NCI-H510A (cell line): Measurements from ENCODE around the gene STAT3.
A peak's percentile ranks its signal among the peaks of the same experiment; 100 is the strongest.
"Not testable (repeated sequence)": the region's sequence is repeated elsewhere in the genome, so short reads cannot be mapped to it uniquely, and the experiment has no call there.

Experiments used
- DNase-seq: peaks from one replicate; lab custom pipeline; 2025; lab: John Stamatoyannopoulos, UW

The STAT3 gene

GRCh38 chr17:42380935-42381334 lies 7.3 kb downstream of the STAT3 start:
- DNase-seq, result no peak

GRCh38 chr17:42378959-42379594 lies 9.2 kb downstream of the STAT3 start:
- no peak for DNase-seq

DNA sequence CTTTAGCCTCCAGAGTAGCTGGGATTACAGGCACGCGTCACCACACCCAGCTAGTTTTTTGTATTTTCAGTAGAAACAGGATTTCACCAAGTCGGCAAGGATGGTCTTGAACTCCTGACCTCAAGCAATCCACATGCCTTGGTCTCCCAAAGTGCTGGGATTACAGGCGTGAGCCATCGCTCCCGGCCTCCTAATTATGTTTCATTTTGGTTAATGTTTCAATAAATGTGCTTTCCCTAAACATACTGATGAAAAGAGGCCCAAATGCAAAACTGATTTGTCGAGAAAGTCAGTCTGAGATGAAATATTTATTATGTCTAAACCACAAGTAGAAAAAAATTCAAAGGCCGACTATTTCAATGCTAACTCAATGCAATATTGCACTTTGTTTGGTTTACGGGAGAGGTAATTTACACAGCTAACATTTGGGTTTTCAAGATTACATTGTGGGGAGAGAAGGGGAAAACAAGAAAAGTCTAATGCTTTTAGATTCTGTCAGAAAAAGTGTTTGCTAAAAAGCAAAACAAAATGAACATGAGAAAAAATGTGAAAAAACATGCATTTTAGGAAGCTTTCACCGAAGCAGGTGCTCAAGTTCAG lies 9.8 kb downstream of the STAT3 start:
- DNase-seq, result no peak

DNA sequence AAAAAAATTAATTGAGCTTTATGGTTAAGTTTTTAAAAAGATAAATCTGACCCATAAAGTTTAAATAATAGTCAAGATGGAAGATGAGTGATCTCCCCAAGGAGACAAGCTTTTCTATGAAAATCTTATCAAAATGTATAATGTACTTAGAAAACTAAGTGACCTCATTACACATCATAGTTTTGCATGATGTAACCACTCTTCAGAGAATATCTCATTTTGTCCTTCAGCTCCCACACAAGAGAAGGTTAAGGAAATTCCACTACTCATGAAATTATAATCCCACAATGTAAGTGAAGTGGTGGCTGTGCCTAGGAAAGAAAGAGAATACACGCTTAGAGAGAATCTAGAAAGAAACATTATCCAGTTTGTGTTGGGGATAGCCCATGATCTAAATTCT lies 14.3 kb downstream of the STAT3 start:
- DNase-seq, result no peak

DNA sequence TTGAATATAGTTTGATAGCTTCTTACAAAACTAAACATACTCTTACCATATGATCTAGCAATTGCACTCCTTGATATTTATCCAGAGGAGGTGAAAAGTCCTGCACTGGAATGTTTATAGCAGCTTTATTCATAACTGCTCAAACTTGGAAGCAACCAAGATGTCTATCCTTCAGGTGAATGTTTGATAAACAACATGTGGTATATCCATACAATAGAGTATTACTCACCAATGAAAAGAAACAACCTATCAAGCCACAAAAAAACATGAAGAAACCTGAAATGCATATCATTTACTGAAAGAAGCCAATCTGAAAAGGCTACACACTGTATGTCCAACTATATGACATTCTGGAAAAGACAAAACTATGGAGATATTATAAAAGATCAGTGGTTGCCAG lies 16.1 kb downstream of the STAT3 start:
- no peak for DNase-seq

DNA sequence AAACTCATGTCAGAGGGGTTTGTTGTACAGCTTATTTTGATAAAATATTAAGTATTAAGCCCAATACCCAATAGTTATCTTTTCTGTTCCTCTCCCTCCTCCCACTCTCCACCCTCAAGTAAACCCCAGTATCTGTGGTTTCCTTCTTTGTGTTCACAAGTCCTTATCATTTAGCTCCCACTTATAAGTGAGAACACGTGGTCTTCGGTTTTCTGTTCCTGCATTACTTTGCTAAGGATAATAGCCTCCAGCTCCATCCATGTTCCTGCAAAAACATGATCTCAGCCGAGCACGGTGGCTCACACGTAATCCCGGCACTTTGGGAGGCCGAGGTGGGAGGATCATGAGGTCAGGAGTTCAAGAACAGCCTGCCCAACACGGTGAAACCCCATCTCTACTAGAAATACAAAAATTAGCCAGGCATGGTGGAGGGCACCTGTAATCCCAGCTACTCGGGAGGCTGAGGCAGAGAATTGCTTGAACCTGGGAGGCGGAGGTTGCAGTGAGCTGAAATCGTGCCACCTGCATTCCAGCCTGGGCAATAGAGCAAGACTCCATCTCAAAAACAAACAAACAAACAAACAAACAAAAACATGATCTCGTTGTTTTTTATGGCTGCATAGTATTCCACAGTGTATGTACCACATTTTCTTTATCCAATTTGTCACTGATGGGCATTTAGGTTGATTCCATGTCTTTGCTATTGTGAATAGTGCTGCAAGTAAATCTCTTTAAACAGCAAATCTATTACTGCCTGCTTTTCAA lies 19.3 kb downstream of the STAT3 start:
- DNase-seq, result not testable (repeated sequence)

DNA sequence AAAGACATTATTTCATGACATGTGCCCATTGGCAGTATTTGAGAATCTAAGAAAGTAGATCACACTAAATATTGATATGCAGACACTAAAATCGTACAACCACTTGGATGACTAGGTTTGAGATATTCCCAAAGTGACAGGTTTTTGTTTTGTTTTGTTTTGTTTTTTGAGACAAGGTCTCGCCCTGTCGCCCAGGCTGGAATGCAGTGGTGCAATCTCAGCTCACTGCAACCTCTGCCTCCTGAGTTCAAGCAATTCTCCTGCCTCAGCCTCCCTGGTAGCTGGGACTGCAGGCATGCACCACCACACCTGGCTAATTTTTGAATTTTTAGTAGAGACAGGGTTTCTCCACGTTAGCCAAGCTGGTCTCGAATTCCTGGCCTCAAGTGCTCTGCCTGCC lies 19.9 kb downstream of the STAT3 start:
- DNase-seq, result not testable (repeated sequence)

- not testable (repeated sequence) for DNase-seq
Measured at GRCh38 chr17:42366176-42367023, 21.8 kb downstream of the STAT3 start.

- no peak for DNase-seq
Measured at GRCh38 chr17:42365136-42365535, 23.1 kb downstream of the STAT3 start.

DNA sequence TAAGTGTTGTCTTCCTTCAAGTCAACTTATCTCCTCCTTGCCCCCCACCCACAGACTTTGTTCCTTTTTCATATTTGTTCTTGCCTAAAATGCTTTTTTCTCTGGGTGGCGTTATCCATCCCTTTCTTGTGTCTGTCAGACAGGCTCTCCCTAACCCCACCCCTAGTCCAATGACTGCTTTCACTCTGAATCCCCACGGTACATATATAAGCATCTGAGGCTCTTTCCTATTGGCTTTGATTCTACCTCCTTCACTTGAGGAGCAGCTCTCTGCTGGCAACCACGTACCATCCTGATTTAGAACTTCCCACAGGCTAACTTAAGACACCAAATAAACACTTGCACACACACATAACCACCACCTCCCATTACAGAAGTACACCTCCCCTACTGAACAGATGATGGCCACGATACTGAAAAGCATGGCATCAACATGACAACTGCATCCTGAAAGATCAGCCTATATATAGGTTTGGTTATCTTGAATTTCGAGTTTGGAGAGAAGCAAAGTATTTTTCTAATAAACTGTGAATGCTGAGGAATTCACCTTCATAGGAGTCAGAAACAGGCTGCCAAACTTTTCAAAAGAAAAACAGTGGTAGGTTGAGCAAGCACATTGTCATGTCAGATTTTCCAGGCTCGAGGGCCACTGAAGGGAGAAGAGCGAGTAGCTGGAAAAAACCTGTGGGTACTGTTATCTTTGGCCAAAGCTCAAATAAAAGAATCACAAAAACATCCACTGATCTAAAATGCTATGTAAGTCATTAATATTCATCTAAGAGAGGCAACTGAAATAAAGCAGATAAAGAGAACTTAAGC lies 24.3 kb downstream of the STAT3 start:
- no peak for DNase-seq

- DNase-seq, result no peak
Measured at GRCh38 chr17:42363231-42363630, 25.0 kb downstream of the STAT3 start.

GRCh38 chr17:42362245-42362961 lies 25.8 kb downstream of the STAT3 start:
- peak; percentile 67 for DNase-seq

- no peak for DNase-seq
Measured at GRCh38 chr17:42361781-42362186, 26.5 kb downstream of the STAT3 start.

DNA sequence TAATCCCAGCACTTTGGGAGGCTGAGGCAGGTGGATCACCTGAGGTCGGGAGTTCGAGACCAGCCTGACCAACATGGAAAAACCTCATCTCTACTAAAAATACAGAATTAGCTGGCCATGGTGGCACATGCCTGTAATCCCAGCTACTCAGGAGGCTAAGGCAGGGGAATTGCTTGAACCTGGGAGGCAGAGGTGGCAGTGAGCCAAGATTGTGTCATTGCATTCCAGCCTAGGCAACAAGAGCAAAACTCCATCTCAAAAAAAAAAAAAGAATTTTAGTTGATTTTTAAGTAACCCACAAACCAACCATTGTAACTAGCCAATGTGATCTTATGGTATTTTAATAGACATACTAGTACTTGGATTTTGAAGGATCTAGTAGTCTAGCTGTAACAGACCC lies 27.9 kb downstream of the STAT3 start:
- DNase-seq, result not testable (repeated sequence)

GRCh38 chr17:42359133-42359532 lies 29.1 kb downstream of the STAT3 start:
- DNase-seq, result no peak

DNA sequence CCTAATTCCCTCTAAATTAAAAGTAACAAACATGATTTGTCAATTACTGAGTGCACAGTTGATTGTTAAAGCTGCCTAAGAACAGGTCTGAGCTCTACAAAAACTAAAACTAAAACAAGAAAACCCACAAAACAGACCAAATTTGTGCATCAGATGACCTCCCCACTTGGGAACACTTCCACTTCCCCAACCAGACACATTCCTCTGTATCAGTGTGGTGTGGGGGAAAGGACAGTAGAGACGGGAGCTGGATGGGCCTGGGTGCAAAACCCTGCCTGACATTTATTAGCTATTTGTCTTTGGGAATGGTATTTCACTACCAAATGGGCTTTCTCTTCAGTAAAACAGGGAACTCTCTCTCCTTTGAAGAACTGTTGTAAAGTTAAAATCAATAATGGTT lies 29.8 kb downstream of the STAT3 start:
- DNase-seq, result no peak

GRCh38 chr17:42354956-42355843 lies 33.0 kb downstream of the STAT3 start:
- DNase-seq, result no peak

DNA sequence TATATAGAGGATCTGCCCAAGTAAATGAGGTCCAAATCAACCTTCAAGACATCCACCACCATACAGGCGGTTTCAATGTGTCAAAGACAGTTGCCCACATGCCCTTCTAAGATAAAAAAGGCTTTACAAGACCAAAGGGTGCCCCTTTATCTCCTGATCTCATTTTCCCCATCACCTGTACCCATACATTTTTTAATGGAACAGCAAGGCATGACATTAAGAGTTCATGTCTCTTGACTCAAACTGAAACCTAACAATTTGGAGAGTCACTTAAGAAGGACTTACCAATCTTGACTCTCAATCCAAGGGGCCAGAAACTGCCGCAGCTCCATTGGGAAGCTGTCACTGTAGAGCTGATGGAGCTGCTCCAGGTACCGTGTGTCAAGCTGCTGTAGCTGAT lies 40.1 kb downstream of the STAT3 start:
- no peak for DNase-seq

DNA sequence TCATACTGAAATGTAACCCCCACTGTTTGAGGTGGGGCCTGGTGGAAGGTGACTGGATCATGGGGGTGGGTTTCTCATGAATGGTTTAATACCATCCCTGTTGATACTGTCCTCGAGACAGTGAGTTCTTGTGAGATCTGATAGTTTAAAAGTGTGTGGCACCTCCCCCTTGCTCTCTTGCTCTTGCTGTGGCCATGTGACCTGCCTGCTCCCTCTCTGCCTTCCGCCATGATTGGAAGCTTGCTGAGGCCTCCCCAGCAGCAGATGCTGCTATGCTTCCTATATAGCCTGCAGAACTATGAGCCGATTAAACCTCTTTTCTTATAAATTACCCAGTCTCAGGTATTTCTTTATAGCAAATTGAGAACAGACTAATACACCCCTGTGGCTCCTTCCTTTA lies 40.6 kb downstream of the STAT3 start:
- no peak for DNase-seq

DNA sequence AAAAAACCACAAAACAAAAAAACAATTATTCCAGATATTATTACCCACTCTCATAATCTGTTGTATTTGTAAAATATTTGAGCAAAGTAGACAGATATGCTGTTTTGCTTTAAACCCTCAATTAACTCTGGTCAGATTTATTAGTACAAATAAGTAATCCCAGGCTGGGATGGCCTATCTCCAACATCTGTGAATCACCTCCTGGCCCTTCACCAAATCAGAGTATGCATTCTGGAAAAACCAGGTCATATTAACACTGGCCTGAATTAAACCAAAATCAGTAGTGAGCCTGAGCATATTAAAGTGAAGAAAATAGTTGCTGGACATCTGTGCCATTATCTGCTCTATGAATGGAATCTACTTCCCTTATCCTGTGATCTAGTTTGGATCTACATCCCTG lies 41.0 kb downstream of the STAT3 start:
- no peak for DNase-seq
